ENCODE measurements around the gene DCLRE1A.

The DCLRE1A gene

GRCh38 chr10:113791691-113792090, 62.2 kb downstream of the DCLRE1A start:
- Histone ChIP-seq H3K4me3 (ENCODE audit: low read depth in 1 of 2, low read length in 2 of 2) (no peak overlapping the region), H3K27ac (ENCODE audit: low read length) (no peak overlapping the region), H2AFZ (ENCODE audit: low read depth, low read length) (no peak overlapping the region), H3K27me3 (ENCODE audit: insufficient read depth, low read length, poor library complexity) (peaks cover 12% of the 10 kb centered on the region), H3K36me3 (ENCODE audit: insufficient read depth, low read length) (no peaks in the 10 kb centered on the region), H4K20me1 (ENCODE audit: insufficient read depth, low read length) (no peaks in the 10 kb centered on the region), H3K9me3 (ENCODE audit: insufficient read depth, low read length, severe bottlenecking) (no peaks in the 10 kb centered on the region), H3K9ac (ENCODE audit: low read depth, low read length) (no peak overlapping the region), H3K4me2 (ENCODE audit: insufficient read depth, low read length) (no peak overlapping the region), H3K79me2 (ENCODE audit: insufficient read depth, low read length) (no peaks in the 10 kb centered on the region), H3K4me1 (ENCODE audit: insufficient read depth, low read length) (no peaks in the 10 kb centered on the region)
- DNase-seq (no peak), ATAC-seq (ENCODE audit: insufficient read depth, low read depth) (no peak)
- TF ChIP-seq EZH2 (IDR thresholded peaks at IDR 0.05; ENCODE audit: borderline replicate concordance, low read depth, low read length, severe bottlenecking) = no peak
- TF ChIP-seq, protein P1, sequence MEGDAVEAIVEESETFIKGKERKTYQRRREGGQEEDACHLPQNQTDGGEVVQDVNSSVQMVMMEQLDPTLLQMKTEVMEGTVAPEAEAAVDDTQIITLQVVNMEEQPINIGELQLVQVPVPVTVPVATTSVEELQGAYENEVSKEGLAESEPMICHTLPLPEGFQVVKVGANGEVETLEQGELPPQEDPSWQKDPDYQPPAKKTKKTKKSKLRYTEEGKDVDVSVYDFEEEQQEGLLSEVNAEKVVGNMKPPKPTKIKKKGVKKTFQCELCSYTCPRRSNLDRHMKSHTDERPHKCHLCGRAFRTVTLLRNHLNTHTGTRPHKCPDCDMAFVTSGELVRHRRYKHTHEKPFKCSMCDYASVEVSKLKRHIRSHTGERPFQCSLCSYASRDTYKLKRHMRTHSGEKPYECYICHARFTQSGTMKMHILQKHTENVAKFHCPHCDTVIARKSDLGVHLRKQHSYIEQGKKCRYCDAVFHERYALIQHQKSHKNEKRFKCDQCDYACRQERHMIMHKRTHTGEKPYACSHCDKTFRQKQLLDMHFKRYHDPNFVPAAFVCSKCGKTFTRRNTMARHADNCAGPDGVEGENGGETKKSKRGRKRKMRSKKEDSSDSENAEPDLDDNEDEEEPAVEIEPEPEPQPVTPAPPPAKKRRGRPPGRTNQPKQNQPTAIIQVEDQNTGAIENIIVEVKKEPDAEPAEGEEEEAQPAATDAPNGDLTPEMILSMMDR (IDR thresholded peaks at IDR 0.05; ENCODE audit: borderline replicate concordance, extremely low read depth, low read length, poor library complexity, severe bottlenecking) = no peak

- Histone ChIP-seq H3K4me2 (ENCODE audit: insufficient read depth, low read length) (no peak overlapping the region), H3K9me3 (ENCODE audit: insufficient read depth, low read length, severe bottlenecking) (no peaks in the 10 kb centered on the region), H4K20me1 (ENCODE audit: insufficient read depth, low read length) (no peaks in the 10 kb centered on the region), H3K79me2 (ENCODE audit: insufficient read depth, low read length) (no peaks in the 10 kb centered on the region), H3K4me1 (ENCODE audit: insufficient read depth, low read length) (no peaks in the 10 kb centered on the region), H3K4me3 (ENCODE audit: low read depth in 1 of 2, low read length in 2 of 2) (no peak overlapping the region), H3K27ac (ENCODE audit: low read length) (no peak overlapping the region), H2AFZ (ENCODE audit: low read depth, low read length) (no peak overlapping the region), H3K36me3 (ENCODE audit: insufficient read depth, low read length) (no peaks in the 10 kb centered on the region), H3K9ac (ENCODE audit: low read depth, low read length) (no peak overlapping the region), H3K27me3 (ENCODE audit: insufficient read depth, low read length, poor library complexity) (peaks cover 2% of the 10 kb centered on the region)
- DNase-seq (no peak), ATAC-seq (ENCODE audit: insufficient read depth, low read depth) (no peak)
- no peak for TF ChIP-seq EZH2 (IDR thresholded peaks at IDR 0.05; ENCODE audit: borderline replicate concordance, low read depth, low read length, severe bottlenecking)
- TF ChIP-seq, protein P1 (IDR thresholded peaks at IDR 0.05; ENCODE audit: borderline replicate concordance, extremely low read depth, low read length, poor library complexity, severe bottlenecking) = no peak
Measured at GRCh38 chr10:113788604-113789083, 65.2 kb downstream of the DCLRE1A start.

All from DND-41 (cell line).